HG02571 (cell line): Measurements from ENCODE around the gene POU5F2.

Source experiments
- ATAC-seq: cut with Tn5 transposase; IDR thresholded peaks from one replicate; pipeline ENCODE4 v1.9.1; 2021; ENCODE audit warnings: mild to moderate bottlenecking, moderate library complexity; ENCODE audit not compliant: unreplicated experiment

The POU5F2 gene

GRCh38 chr5:93741136-93741811 lies at the start of gene POU5F2:
TSS of gene POU5F2 (minus strand) at chr5:93741600. CDS start at chr5:93741563, 37 bp downstream.
- no peak for ATAC-seq

GRCh38 chr5:93790401-93790800 lies 49.0 kb upstream of the POU5F2 start:
- ATAC-seq: no peak

GRCh38 chr5:93789173-93790067 lies 48.0 kb upstream of the POU5F2 start:
- no peak for ATAC-seq

GRCh38 chr5:93787598-93787997 lies 46.2 kb upstream of the POU5F2 start:
- no peak for ATAC-seq

GRCh38 chr5:93785475-93785874 lies 44.1 kb upstream of the POU5F2 start:
- ATAC-seq: no peak

GRCh38 chr5:93782978-93783377 lies 41.6 kb upstream of the POU5F2 start:
- no peak for ATAC-seq

GRCh38 chr5:93777620-93778019 lies 36.2 kb upstream of the POU5F2 start:
- no peak for ATAC-seq

GRCh38 chr5:93756372-93756771 lies 15.0 kb upstream of the POU5F2 start:
- no peak for ATAC-seq

GRCh38 chr5:93755716-93756115 lies 14.3 kb upstream of the POU5F2 start:
- ATAC-seq: no peak

GRCh38 chr5:93748875-93749397 lies 7.5 kb upstream of the POU5F2 start:
- ATAC-seq: no peak

- no peak for ATAC-seq
These were observed 5.1 kb upstream of the POU5F2 start for GRCh38 chr5:93746406-93747056.

GRCh38 chr5:93736284-93736683 lies 5.1 kb downstream of the POU5F2 start:
- ATAC-seq: no peak

- ATAC-seq: no peak
These were observed 6.0 kb downstream of the POU5F2 start for GRCh38 chr5:93735378-93735777.

- ATAC-seq: no peak
These were observed 9.4 kb downstream of the POU5F2 start for GRCh38 chr5:93731987-93732386.

GRCh38 chr5:93726595-93726994 lies 14.8 kb downstream of the POU5F2 start:
- ATAC-seq: no peak

- no peak for ATAC-seq
These were observed 16.6 kb downstream of the POU5F2 start for GRCh38 chr5:93724791-93725190.

- ATAC-seq: no peak
These were observed 17.7 kb downstream of the POU5F2 start for GRCh38 chr5:93723681-93724080.

GRCh38 chr5:93723005-93723404 lies 18.4 kb downstream of the POU5F2 start:
- no peak for ATAC-seq

- no peak for ATAC-seq
These were observed 18.8 kb downstream of the POU5F2 start for GRCh38 chr5:93722588-93722987.

GRCh38 chr5:93721511-93721910 lies 19.9 kb downstream of the POU5F2 start:
- ATAC-seq: no peak

GRCh38 chr5:93721071-93721470 lies 20.3 kb downstream of the POU5F2 start:
- ATAC-seq: no peak
